Neural cell (in vitro differentiated cells): Measurements from ENCODE around the gene MPZL1. TPM values are rescaled to one million over a fixed set of nuclear protein-coding genes. Genes with fewer than 3 reads are reported as not detected.
A peak's percentile ranks its signal among the peaks of the same experiment; 100 is the strongest.

ENCODE experiments used
- H2AFZ ChIP-seq: fragments of 200-600, 300-800 bp; sonication (generic), shearing (Covaris generic); 2 replicates; pipeline ENCODE4 v1.6.0; 2014; ENCODE audit warnings: low read depth, mild to moderate bottlenecking, antibody characterized with exemption, low read length, moderate library complexity
- H3F3A ChIP-seq: fragments of 200-600 bp; shearing (Covaris generic); 2 replicates; pipeline ENCODE4 v1.6.1; 2016; ENCODE audit warnings: mild to moderate bottlenecking, moderate library complexity, mixed read lengths, antibody characterized with exemption, low read length; ENCODE audit not compliant: insufficient read depth, poor library complexity, severe bottlenecking
- H3K27ac ChIP-seq: fragments of 200-600, 300-800 bp; sonication (generic), shearing (Covaris generic); 2 replicates; pipeline ENCODE4 v1.5.1; 2014; ENCODE audit warnings: mild to moderate bottlenecking, low read length, moderate library complexity
- H3K27me3 ChIP-seq: fragments of 300-800, 200-600 bp; sonication (generic), shearing (Covaris generic); 2 replicates; pipeline ENCODE4 v1.6.0; 2014; ENCODE audit warnings: mild to moderate bottlenecking, low read depth, low read length, moderate library complexity; ENCODE audit not compliant: insufficient read depth
- H3K36me3 ChIP-seq: fragments of 300-800, 200-600 bp; sonication (generic), shearing (Covaris generic); 2 replicates; pipeline ENCODE4 v1.5.1; 2014; ENCODE audit warnings: mild to moderate bottlenecking, antibody characterized with exemption, low read length, moderate library complexity; ENCODE audit not compliant: insufficient read depth
- H3K4me2 ChIP-seq: fragments of 300-800, 200-600 bp; sonication (generic), shearing (Covaris generic); 2 replicates; pipeline ENCODE4 v1.6.0; 2014; ENCODE audit warnings: mild to moderate bottlenecking, low read length
- H3K4me3 ChIP-seq: fragments of 300-800, 200-600 bp; sonication (generic), shearing (Covaris generic); 2 replicates; pipeline ENCODE4 v1.5.1; 2014; ENCODE audit warnings: mild to moderate bottlenecking, low read length, moderate library complexity
- H3K79me2 ChIP-seq: fragments of 200-600 bp; shearing (Covaris generic); replicated peaks from 2 replicates; pipeline ENCODE4 v1.6.0; 2014; ENCODE audit warnings: mild to moderate bottlenecking, low read length, moderate library complexity; ENCODE audit not compliant: insufficient read depth
- H3K9ac ChIP-seq: fragments of 300-800, 200-600 bp; sonication (generic), shearing (Covaris generic); 2 replicates; pipeline ENCODE4 v1.6.1; 2016; ENCODE audit warnings: mild to moderate bottlenecking, low read length, mixed read lengths
- H3K9me2 ChIP-seq: fragments of 200-600 bp; shearing (Covaris generic); 2 replicates; pipeline ENCODE4 v1.6.1; 2016; ENCODE audit warnings: mild to moderate bottlenecking, low read length, mixed read lengths; ENCODE audit not compliant: insufficient read depth
- H3K9me3 ChIP-seq: fragments of 200-600, 300-800 bp; sonication (generic), shearing (Covaris generic); 2 replicates; pipeline ENCODE4 v1.6.1; 2016; ENCODE audit warnings: mild to moderate bottlenecking, mixed run types, low read length, moderate library complexity, mixed read lengths
- H4K20me1 ChIP-seq: fragments of 200-600 bp; shearing (Covaris generic); 2 replicates; pipeline ENCODE4 v1.6.1; 2016; ENCODE audit warnings: mild to moderate bottlenecking, mixed run types; ENCODE audit not compliant: insufficient read depth
- CTCF ChIP-seq: fragments of 450-650 bp; IDR thresholded peaks from 2 replicates; pipeline ENCODE4 v1.5.1; 2014; ENCODE audit warnings: antibody characterized with exemption, mild to moderate bottlenecking, moderate library complexity; ENCODE audit not compliant: poor library complexity, severe bottlenecking
- EP300 ChIP-seq: fragments of 450-650 bp; conservative IDR thresholded peaks from 2 replicates; pipeline ENCODE4 v1.6.1; 2014; ENCODE audit warnings: antibody characterized with exemption, mild to moderate bottlenecking, moderate library complexity; ENCODE audit not compliant: poor library complexity, severe bottlenecking
- EZH2 ChIP-seq: fragments of 200-600, 300-800 bp; shearing (Covaris generic), sonication (generic); IDR thresholded peaks from 2 replicates; pipeline ENCODE4 v1.6.1; 2014; ENCODE audit warnings: antibody characterized with exemption, low read length, borderline replicate concordance, mild to moderate bottlenecking; ENCODE audit not compliant: insufficient read depth, poor library complexity, severe bottlenecking
- MXI1 ChIP-seq: fragments of 450-650 bp; conservative IDR thresholded peaks from 2 replicates; pipeline ENCODE4 v1.6.1; 2014; ENCODE audit warnings: antibody characterized with exemption, mild to moderate bottlenecking; ENCODE audit not compliant: poor library complexity, severe bottlenecking
- POLR2AphosphoS5 ChIP-seq: IDR thresholded peaks from 2 replicates; pipeline ENCODE4 v1.6.1; 2012
- RAD21 ChIP-seq: fragments of 450-650 bp; conservative IDR thresholded peaks from 2 replicates; pipeline ENCODE4 v1.6.1; 2014; ENCODE audit warnings: antibody characterized with exemption, mild to moderate bottlenecking, moderate library complexity
- REST ChIP-seq: IDR thresholded peaks from 2 replicates; pipeline ENCODE4 v1.6.1; 2012; ENCODE audit warnings: borderline replicate concordance
- SMC3 ChIP-seq: fragments of 450-650 bp; conservative IDR thresholded peaks from 2 replicates; pipeline ENCODE4 v1.6.1; 2014; ENCODE audit warnings: antibody characterized with exemption, mild to moderate bottlenecking, moderate library complexity; ENCODE audit not compliant: poor library complexity
- TAF1 ChIP-seq: IDR thresholded peaks from 2 replicates; pipeline ENCODE4 v1.6.1; 2012; ENCODE audit warnings: low read depth
- polyA plus RNA-seq: library from polyadenylated mRNA; depleted of rRNA; stranded (reverse); fragments of >200 nt; gene quantifications from 2 replicates; pipeline ENCODE4 v1.2.3, GENCODE V29; 2014

MPZL1 gene
- polyA plus RNA-seq, 1 donor from 2014 or later: 167 TPM

- Histone ChIP-seq H3F3A (no peaks in the 10 kb centered on the region), H4K20me1 (no peaks in the 10 kb centered on the region), H3K9me3 (no peaks in the 10 kb centered on the region), H3K9ac (no peak overlapping the region), H3K27ac (no peak overlapping the region), H3K36me3 (no peaks in the 10 kb centered on the region), H3K4me2 (no peak overlapping the region), H2AFZ (no peak overlapping the region), H3K79me2 (no peaks in the 10 kb centered on the region), H3K9me2 (no peaks in the 10 kb centered on the region), H3K27me3 (no peaks in the 10 kb centered on the region), H3K4me3 (no peak overlapping the region)
- no peak for TF ChIP-seq MXI1
- TF ChIP-seq EZH2: no peak
- no peak for TF ChIP-seq SMC3
- no peak for TF ChIP-seq EP300
- no peak for TF ChIP-seq RAD21
- TF ChIP-seq POLR2AphosphoS5: no peak
- TF ChIP-seq REST: no peak
- TF ChIP-seq TAF1: no peak
- TF ChIP-seq CTCF: no peak
Measured at GRCh38 chr1:167802235-167802634, 80.5 kb downstream of the MPZL1 start.

- Histone ChIP-seq H3K27ac (no peak overlapping the region), H3K36me3 (no peaks in the 10 kb centered on the region), H3K9me2 (no peaks in the 10 kb centered on the region), H3K4me2 (no peak overlapping the region), H3K9ac (no peak overlapping the region), H3K79me2 (no peaks in the 10 kb centered on the region), H3K4me3 (no peak overlapping the region), H2AFZ (no peak overlapping the region), H4K20me1 (no peaks in the 10 kb centered on the region), H3K27me3 (no peaks in the 10 kb centered on the region), H3K9me3 (no peaks in the 10 kb centered on the region), H3F3A (no peaks in the 10 kb centered on the region)
- peak; percentile 27 for TF ChIP-seq RAD21
- TF ChIP-seq SMC3: peak; percentile 41
- peak; percentile 59 for TF ChIP-seq CTCF
- TF ChIP-seq EZH2: no peak
Measured at GRCh38 chr1:167803358-167804207, 81.8 kb downstream of the MPZL1 start.
